Activated B cell treated with CpG ODN at 0.5 μM for 24 hours (primary cell): ENCODE data around the gene NRG3. TPM values are rescaled to one million over a fixed set of nuclear protein-coding genes. Genes with fewer than 3 reads are reported as not detected.

Experiments used
- ATAC-seq: fragments of 200-7000 bp; cut with Tn5 transposase; one replicate; pipeline ENCODE4 v1.10.0; 2021; ENCODE audit warnings: low read depth, mild to moderate bottlenecking, moderate library complexity
- CTCF ChIA-PET: fragments of 350-600 bp; sonication (Branson Sonifier 250); formaldehyde crosslinking; loops from one replicate; lab custom pipeline; 2021; ENCODE audit warnings: antibody characterized with exemption; lab: Charles Lee
- POLR2A ChIA-PET: fragments of 350-600 bp; sonication (Branson Sonifier 250); formaldehyde crosslinking; loops from one replicate; lab custom pipeline; 2021; ENCODE audit warnings: antibody characterized with exemption; lab: Charles Lee
- DNase-seq: peaks from one replicate; pipeline ENCODE4 v3.0.0; 2022
- H3K27ac Mint-ChIP-seq: one replicate; pipeline ENCODE4 v1.8.0; 2020; ENCODE audit warnings: mixed read lengths
- H3K27me3 Mint-ChIP-seq: one replicate; pipeline ENCODE4 v1.8.0; 2021; ENCODE audit warnings: mixed read lengths
- H3K36me3 Mint-ChIP-seq: one replicate; pipeline ENCODE4 v1.8.0; 2021; ENCODE audit warnings: low read depth, mixed read lengths
- H3K4me1 Mint-ChIP-seq: one replicate; pipeline ENCODE4 v1.8.0; 2021; ENCODE audit warnings: mixed read lengths
- H3K4me3 Mint-ChIP-seq: one replicate; pipeline ENCODE4 v1.8.0; 2020; ENCODE audit warnings: mild to moderate bottlenecking, mixed read lengths
- H3K9me3 Mint-ChIP-seq: one replicate; pipeline ENCODE4 v1.8.0; 2020; ENCODE audit warnings: mixed read lengths
- intact Hi-C: fragments of 100-400 bp; cut with micrococcal nuclease; formaldehyde crosslinking; loops from one replicate; pipeline ENCODE4 v1.15.1; 2024
- total RNA-seq: library from RNA; stranded (reverse); gene quantifications from 2 replicates; pipeline ENCODE4 v1.2.3, GENCODE V29; 2022
- TF ChIP-seq, protein P1 (sequence below): fragments of 200-600 bp; IDR thresholded peaks from one replicate; pipeline ENCODE4 v1.8.0; 2022; ENCODE audit warnings: antibody characterized with exemption, mild to moderate bottlenecking

NRG3 gene
- total RNA-seq, 1 donor from 2014 or later: not detected

DNA sequence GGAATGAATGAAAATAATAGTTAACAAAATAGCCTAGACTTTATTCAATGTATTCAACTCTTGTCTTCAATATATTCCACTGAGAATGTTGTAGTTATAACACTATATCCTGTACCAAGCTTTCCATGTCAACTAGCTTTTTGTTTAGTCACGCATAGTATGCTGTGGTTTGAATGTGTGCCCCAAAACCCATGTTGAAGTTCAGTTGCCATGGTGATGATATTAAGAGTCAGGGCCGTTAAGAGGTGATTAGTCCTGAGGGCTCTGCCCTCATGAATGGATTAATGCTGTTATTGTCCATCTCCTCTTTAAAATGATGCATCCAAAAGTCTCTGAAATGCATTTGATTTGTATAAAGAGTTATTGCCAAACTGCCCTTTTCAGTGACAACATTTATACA is 887.6 kb downstream of the NRG3 start:
- Mint-ChIP-seq H3K9me3 (no peaks in the 10 kb centered on the region), H3K27me3 (no peaks in the 10 kb centered on the region), H3K27ac (no peak overlapping the region), H3K4me3 (no peak overlapping the region), H3K36me3 (no peaks in the 10 kb centered on the region), H3K4me1 (no peaks in the 10 kb centered on the region)
- intact Hi-C loops: no loop called here
- DNase-seq: no peak
- TF ChIP-seq, protein P1, sequence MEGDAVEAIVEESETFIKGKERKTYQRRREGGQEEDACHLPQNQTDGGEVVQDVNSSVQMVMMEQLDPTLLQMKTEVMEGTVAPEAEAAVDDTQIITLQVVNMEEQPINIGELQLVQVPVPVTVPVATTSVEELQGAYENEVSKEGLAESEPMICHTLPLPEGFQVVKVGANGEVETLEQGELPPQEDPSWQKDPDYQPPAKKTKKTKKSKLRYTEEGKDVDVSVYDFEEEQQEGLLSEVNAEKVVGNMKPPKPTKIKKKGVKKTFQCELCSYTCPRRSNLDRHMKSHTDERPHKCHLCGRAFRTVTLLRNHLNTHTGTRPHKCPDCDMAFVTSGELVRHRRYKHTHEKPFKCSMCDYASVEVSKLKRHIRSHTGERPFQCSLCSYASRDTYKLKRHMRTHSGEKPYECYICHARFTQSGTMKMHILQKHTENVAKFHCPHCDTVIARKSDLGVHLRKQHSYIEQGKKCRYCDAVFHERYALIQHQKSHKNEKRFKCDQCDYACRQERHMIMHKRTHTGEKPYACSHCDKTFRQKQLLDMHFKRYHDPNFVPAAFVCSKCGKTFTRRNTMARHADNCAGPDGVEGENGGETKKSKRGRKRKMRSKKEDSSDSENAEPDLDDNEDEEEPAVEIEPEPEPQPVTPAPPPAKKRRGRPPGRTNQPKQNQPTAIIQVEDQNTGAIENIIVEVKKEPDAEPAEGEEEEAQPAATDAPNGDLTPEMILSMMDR: no peak
- POLR2A ChIA-PET: no interaction called here
- CTCF ChIA-PET: no interaction called here
- no peak for ATAC-seq

DNA sequence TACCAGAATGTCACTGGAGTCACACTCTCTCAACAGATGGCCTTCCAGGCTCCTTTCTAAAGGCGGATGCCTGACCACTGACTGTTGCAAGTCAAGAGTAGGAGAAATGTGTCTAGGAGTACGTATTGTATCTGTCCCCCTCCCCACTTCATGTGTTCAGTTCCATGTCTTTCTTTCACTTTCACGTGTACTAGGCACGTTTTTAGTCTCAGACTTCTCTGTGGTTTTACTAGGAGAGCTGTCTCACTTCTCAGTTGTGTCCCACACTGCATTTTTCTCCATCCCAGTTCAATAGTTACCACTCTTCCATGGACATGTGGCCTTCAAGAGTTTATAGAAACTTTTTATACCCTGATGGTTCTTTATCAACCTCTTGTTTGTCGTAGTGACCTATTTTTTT is 893.0 kb downstream of the NRG3 start:
- POLR2A ChIA-PET: no interaction called here
- no peak for ATAC-seq
- no peaks in the 10 kb centered on the region for H3K4me1 Mint-ChIP-seq
- TF ChIP-seq, protein P1: no peak
- no peak overlapping the region for H3K27ac Mint-ChIP-seq
- DNase-seq: no peak
- H3K9me3 Mint-ChIP-seq: no peaks in the 10 kb centered on the region
- H3K4me3 Mint-ChIP-seq: no peak overlapping the region
- CTCF ChIA-PET: no interaction called here
- intact Hi-C loops: loop anchor here (5.0 kb wide), 1 partner anchor 44 kb away; no protein-coding TSS in a partner anchor
- H3K27me3 Mint-ChIP-seq: no peaks in the 10 kb centered on the region
- H3K36me3 Mint-ChIP-seq: no peaks in the 10 kb centered on the region

DNA sequence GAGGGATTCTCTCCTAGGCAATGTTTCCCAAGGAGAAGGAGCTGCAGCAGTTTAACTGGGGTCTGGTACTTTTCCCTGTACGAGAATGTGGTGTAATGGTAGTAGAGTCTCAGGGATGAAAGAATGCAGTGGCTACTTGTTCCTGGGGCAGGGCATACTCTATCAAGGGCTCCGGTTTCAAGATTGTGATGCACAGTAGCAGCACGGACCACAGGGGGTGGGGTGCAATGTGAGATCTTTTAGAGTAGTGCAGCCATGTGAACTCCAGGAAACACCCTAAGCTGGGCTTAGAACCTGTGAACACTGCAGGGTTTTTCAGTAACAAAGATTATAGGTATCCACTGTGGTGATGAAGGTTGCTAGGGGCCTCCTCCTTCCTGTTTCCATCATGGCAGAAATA is 903.9 kb downstream of the NRG3 start:
- no peak for DNase-seq
- intact Hi-C loops: no loop called here
- H3K36me3 Mint-ChIP-seq: no peaks in the 10 kb centered on the region
- ChIA-PET CTCF (no interaction called here), POLR2A (no interaction called here)
- H3K27me3 Mint-ChIP-seq: no peaks in the 10 kb centered on the region
- H3K4me3 Mint-ChIP-seq: no peak overlapping the region
- ATAC-seq: no peak
- H3K4me1 Mint-ChIP-seq: no peaks in the 10 kb centered on the region
- H3K9me3 Mint-ChIP-seq: peaks cover 11% of the 10 kb centered on the region
- no peak overlapping the region for H3K27ac Mint-ChIP-seq
- TF ChIP-seq, protein P1: no peak

DNA sequence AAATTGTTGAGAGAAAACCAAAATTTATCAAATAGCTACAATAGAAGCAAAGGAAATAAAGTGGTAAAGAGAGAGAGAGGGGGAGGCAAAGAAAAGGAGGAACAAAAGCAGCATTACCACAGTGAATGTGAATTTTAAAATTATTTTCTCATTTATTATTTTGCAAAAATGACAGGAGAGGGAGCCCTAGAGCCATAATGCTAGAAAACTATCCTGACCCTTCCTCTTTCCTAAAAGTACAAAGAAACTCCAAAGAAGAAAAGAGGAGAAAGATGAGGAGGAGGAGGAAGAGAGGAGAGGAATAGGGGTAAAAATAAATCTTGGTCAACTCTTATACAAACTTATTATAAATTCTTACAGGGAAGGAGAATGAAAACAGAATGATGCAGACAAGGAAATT is 921.5 kb downstream of the NRG3 start:
- Mint-ChIP-seq H3K9me3 (peaks cover 4% of the 10 kb centered on the region), H3K27ac (no peak overlapping the region), H3K4me3 (no peak overlapping the region), H3K4me1 (no peaks in the 10 kb centered on the region), H3K36me3 (no peaks in the 10 kb centered on the region), H3K27me3 (no peaks in the 10 kb centered on the region)
- intact Hi-C loops: no loop called here
- CTCF ChIA-PET: no interaction called here
- DNase-seq (no peak), ATAC-seq (no peak)
- TF ChIP-seq, protein P1: no peak
- POLR2A ChIA-PET: no interaction called here

DNA sequence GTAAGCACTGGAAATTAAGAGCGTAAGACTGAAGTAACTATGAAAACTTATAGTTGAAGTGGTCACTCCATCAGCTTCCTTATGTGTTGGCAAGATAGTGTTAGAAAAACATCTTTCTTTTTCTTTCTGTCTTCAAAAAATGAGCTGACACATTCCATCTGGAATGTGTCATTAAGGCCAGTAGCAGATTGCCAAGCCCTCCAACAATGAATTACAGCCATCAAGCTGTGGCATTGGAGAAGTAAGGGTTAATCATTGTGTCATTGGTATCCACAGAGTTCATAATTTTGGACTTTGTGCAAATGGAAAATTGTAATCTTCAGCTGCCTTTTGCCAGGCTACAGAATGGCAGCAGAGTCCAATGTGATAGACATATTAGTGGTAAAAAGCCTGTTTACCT is 926.3 kb downstream of the NRG3 start:
- CTCF ChIA-PET: no interaction called here
- POLR2A ChIA-PET: no interaction called here
- DNase-seq: no peak

More for the DNA sequence above, 926.3 kb downstream of the NRG3 start:
- H3K9me3 Mint-ChIP-seq: peaks cover 4% of the 10 kb centered on the region
- TF ChIP-seq, protein P1: no peak
- no peak overlapping the region for H3K27ac Mint-ChIP-seq
- no peak for ATAC-seq
- intact Hi-C loops: no loop called here
- no peaks in the 10 kb centered on the region for H3K27me3 Mint-ChIP-seq
- no peak overlapping the region for H3K4me3 Mint-ChIP-seq
- H3K36me3 Mint-ChIP-seq: no peaks in the 10 kb centered on the region
- no peaks in the 10 kb centered on the region for H3K4me1 Mint-ChIP-seq
